Epidermal melanocyte (primary cell): ENCODE measurements around the gene OTP.

Experiments
- DNase-seq: peaks from one replicate; pipeline ENCODE4 v3.0.0; 2011; ENCODE audit warnings: low spot score; ENCODE audit not compliant: insufficient read length

OTP gene

GRCh38 chr5:77640589-77641396 lies 2.3 kb upstream of the OTP start:
- DNase-seq: no peak

GRCh38 chr5:77638763-77639671 lies 504 bp upstream of the OTP start:
- DNase-seq: no peak

- no peak for DNase-seq
Measured at GRCh38 chr5:77637170-77637997, 1.1 kb downstream of the OTP start.

GRCh38 chr5:77636641-77637169 lies 1.8 kb downstream of the OTP start:
- DNase-seq: no peak

- DNase-seq: no peak
Measured at GRCh38 chr5:77635917-77636640, 2.4 kb downstream of the OTP start.

- DNase-seq: no peak
Measured at GRCh38 chr5:77635067-77635916, 3.2 kb downstream of the OTP start.

- DNase-seq: no peak
Measured at GRCh38 chr5:77633709-77634108, 4.8 kb downstream of the OTP start.

GRCh38 chr5:77633207-77633675 lies 5.3 kb downstream of the OTP start:
- DNase-seq: no peak

GRCh38 chr5:77632526-77633206 lies 5.8 kb downstream of the OTP start:
- no peak for DNase-seq

GRCh38 chr5:77630114-77630680 lies 8.3 kb downstream of the OTP start:
- DNase-seq: no peak

- no peak for DNase-seq
Measured at GRCh38 chr5:77629509-77630113, 8.9 kb downstream of the OTP start.

- no peak for DNase-seq
Measured at GRCh38 chr5:77628840-77629508, 9.5 kb downstream of the OTP start.

GRCh38 chr5:77627869-77628674 lies 10.4 kb downstream of the OTP start:
- DNase-seq: no peak

GRCh38 chr5:77623203-77623740 lies 15.2 kb downstream of the OTP start:
- DNase-seq: no peak

GRCh38 chr5:77621440-77621839 lies 17.1 kb downstream of the OTP start:
- no peak for DNase-seq

- DNase-seq: no peak
Measured at GRCh38 chr5:77620405-77620804, 18.1 kb downstream of the OTP start.

- DNase-seq: no peak
Measured at GRCh38 chr5:77616920-77617319, 21.6 kb downstream of the OTP start.
